ENCODE measurements around the gene GALNT8. TPM values are rescaled to one million over a fixed set of nuclear protein-coding genes. Genes with fewer than 3 reads are reported as not detected.

The GALNT8 gene
- total and polyA plus RNA-seq, 2 of the 8 experiments (the other 6 are each of a cell fraction or from before 2014, with no cell fraction given), result 4.7 to 8.3 TPM

- Histone ChIP-seq H4K5ac (ENCODE audit: insufficient read length, low read depth, low read length) (no peak overlapping the region), H3K4ac (replicated peaks; ENCODE audit: insufficient read length, low read depth, low read length) (no peak overlapping the region), H3K56ac (replicated peaks; ENCODE audit: insufficient read length, low read depth, low read length) (no peak overlapping the region), H2BK15ac (ENCODE audit: low read length) (no peak overlapping the region), H4K91ac (replicated peaks; ENCODE audit: insufficient read length, low read length) (no peak overlapping the region), H3K14ac (ENCODE audit: insufficient read length) (no peak overlapping the region), H3K4me1 (replicated peaks in 1 of 4; ENCODE audit: control insufficient read depth in 3 of 4, insufficient read depth in 4 of 4, low read length in 3 of 4) (peaks cover 0 to 2% (median 0%) of the 10 kb centered on the region in 4 experiments; a peak in 1 of 7 replicates), H3K23me2 (ENCODE audit: low read depth, low read length) (no peaks in the 10 kb centered on the region; the same call in 1 of the 2 replicates), H3K27ac (ENCODE audit: low read depth, low read length) (no peak overlapping the region), H2AK5ac (ENCODE audit: low read depth, low read length) (no peak overlapping the region), H2BK5ac (ENCODE audit: low read depth, low read length) (no peak overlapping the region), H3K27me3 (replicated peaks in 1 of 4; ENCODE audit: control insufficient read depth in 3 of 4, extremely low read depth in 1 of 4, insufficient read depth in 3 of 4, low read length in 3 of 4) (peaks cover 0 to 8% (median 4%) of the 10 kb centered on the region in 4 experiments; a peak in 3 of 7 replicates), H3K36me3 (ENCODE audit: control insufficient read depth in 2 of 4, insufficient read depth in 4 of 4, low read length in 3 of 4) (no peaks in the 10 kb centered on the region), H3K9ac (replicated peaks in 1 of 4; ENCODE audit: extremely low read depth in 1 of 4, low read depth in 3 of 4, low read length in 3 of 4) (no peak overlapping the region), H3K4me3 (ENCODE audit: extremely low read depth in 1 of 4, insufficient read depth in 2 of 4, low read depth in 3 of 4, low read length in 4 of 4) (no peak overlapping the region), H3K79me2 (ENCODE audit: control insufficient read depth in 1 of 2, insufficient read depth in 2 of 2, low read length in 2 of 2) (no peaks in the 10 kb centered on the region), H2BK120ac (replicated peaks; ENCODE audit: low read depth, low read length) (no peak overlapping the region), H3K79me1 (ENCODE audit: low read depth, low read length) (no peaks in the 10 kb centered on the region), H3K23ac (ENCODE audit: insufficient read length) (no peak overlapping the region), H4K20me1 (replicated peaks in 1 of 2; ENCODE audit: control insufficient read depth in 1 of 2, insufficient read depth in 2 of 2, low read length in 2 of 2) (peaks cover 0 to 10% of the 10 kb centered on the region in 2 experiments), H2BK20ac (ENCODE audit: low read length) (no peak overlapping the region), H2AFZ (ENCODE audit: low read length) (no peak overlapping the region), H3K9me3 (ENCODE audit: insufficient read depth in 2 of 2, low read depth in 1 of 2, low read length in 1 of 2) (no peaks in the 10 kb centered on the region), H4K8ac (ENCODE audit: extremely low read depth, insufficient read depth, low read length) (no peak overlapping the region), H2BK12ac (ENCODE audit: low read depth, low read length) (no peak overlapping the region), H3K18ac (ENCODE audit: extremely low read depth, low read length) (no peak overlapping the region), H3K4me2 (ENCODE audit: insufficient read depth in 1 of 2, low read depth in 2 of 2, low read length in 2 of 2) (no peak overlapping the region)
- WGBS, 2 experiments (ENCODE audit: extremely low coverage in 1 of 2, insufficient coverage in 1 of 2, insufficient read length in 1 of 2, insufficient replicate concordance in 2 of 2, low coverage in 1 of 2, low lambda C conversion rate in 2 of 2, missing lambda C conversion rate in 1 of 2), result 79% methylated on average over 8 of the region's 8 CpGs; no CpG with 5 or more reads in 1 of the 2 experiments
- ChIA-PET POLR2A (ENCODE audit: partially characterized antibody) (interaction anchor here (0.7 kb wide), 1 partner anchor 184 kb away, joined by 3 read pairs; no protein-coding TSS in a partner anchor), CTCF (ENCODE audit: partially characterized antibody) (interaction anchor here (0.6 to 1.4 kb wide), 2 partner anchors 38 to 60 kb away, joined by 3 read pairs; no protein-coding TSS in a partner anchor)
- DNase-seq (ENCODE audit: low read depth in 1 of 2, low spot score in 2 of 2) (no peak), FAIRE-seq (no peak)
- no peak for TF ChIP-seq BACH1 (IDR thresholded peaks at IDR 0.05; ENCODE audit: low read length)
- TF ChIP-seq HDAC2 (IDR thresholded peaks at IDR 0.05; ENCODE audit: borderline replicate concordance in 1 of 2, low read depth in 2 of 2, low read length in 2 of 2), result no peak
- no peak for TF ChIP-seq BCL11A (IDR thresholded peaks at IDR 0.05; ENCODE audit: low read depth in 2 of 2, low read length in 2 of 2)
- no peak for TF ChIP-seq JUND (IDR thresholded peaks at IDR 0.05; ENCODE audit: low read length)
- TF ChIP-seq RNF2 (IDR thresholded peaks at IDR 0.05; ENCODE audit: borderline replicate concordance, low read depth, low read length, missing control alignments, poor library complexity, severe bottlenecking), result no peak
- TF ChIP-seq RBBP5 (IDR thresholded peaks at IDR 0.05; ENCODE audit: borderline replicate concordance, low read depth, low read length), result no peak
- no peak for TF ChIP-seq NRF1 (IDR thresholded peaks at IDR 0.05; ENCODE audit: low read depth, low read length)
- no peak for TF ChIP-seq ZNF274 (IDR thresholded peaks at IDR 0.05; ENCODE audit: borderline replicate concordance, extremely low read depth, low read length)
- no peak for TF ChIP-seq TAF7 (optimal IDR thresholded peaks at IDR 0.05; ENCODE audit: borderline replicate concordance, low read depth, low read length)
- no peak for TF ChIP-seq SIRT6 (IDR thresholded peaks at IDR 0.05; ENCODE audit: low read length)
- TF ChIP-seq RAD21 (IDR thresholded peaks at IDR 0.05 in 1 of 2, conservative IDR thresholded peaks at IDR 0.05 in 1 of 2; ENCODE audit: low read depth in 2 of 2, low read length in 2 of 2), result no peak
- no peak for TF ChIP-seq CHD2 (IDR thresholded peaks at IDR 0.05; ENCODE audit: low read length)
- TF ChIP-seq NANOG (IDR thresholded peaks at IDR 0.05; ENCODE audit: insufficient read depth, low read depth, low read length, poor library complexity, severe bottlenecking), result no peak
These were observed 97.7 kb downstream of the GALNT8 start for GRCh38 chr12:4817880-4818279.

All from H1 (cell line).